Suprapubic skin (tissue), 4 donors: ENCODE results near the gene LOC128125822.

ENCODE experiments used
- CTCF ChIP-seq, 2 donors: fragments of 200-600 bp in 1 of 2; fragments of 450-650 bp in 1 of 2; sonication (generic) in 1 of 2; IDR thresholded peaks; one replicate each; pipeline ENCODE4 v1.5.1; 2016 to 2019; ENCODE audit warnings: antibody characterized with exemption in 2 of 2, mild to moderate bottlenecking in 1 of 2, moderate library complexity in 1 of 2
- EP300 ChIP-seq: sonication (generic); formaldehyde crosslinking; IDR thresholded peaks from one replicate; pipeline ENCODE4 v1.6.1; 2017; ENCODE audit warnings: antibody characterized with exemption
- POLR2A ChIP-seq, 2 donors: fragments of 450-650 bp; IDR thresholded peaks; one replicate each; pipeline ENCODE4 v1.6.1; 2017; ENCODE audit warnings: antibody characterized with exemption in 2 of 2, mild to moderate bottlenecking in 2 of 2, moderate library complexity in 2 of 2
- POLR2AphosphoS5 ChIP-seq, 3 donors: sonication (generic); formaldehyde crosslinking; IDR thresholded peaks; one replicate each; pipeline ENCODE4 v1.6.1; 2017; ENCODE audit warnings: antibody characterized with exemption in 3 of 3

GRCh38 chr6:63525186-63525878 is 46.9 kb upstream of the LOC128125822 start:
- TF ChIP-seq CTCF (IDR thresholded peaks at IDR 0.05) = no peak
- TF ChIP-seq POLR2AphosphoS5 (IDR thresholded peaks at IDR 0.05) = no peak
- TF ChIP-seq EP300 = no peak
- TF ChIP-seq POLR2A (IDR thresholded peaks at IDR 0.05) = no peak
